H1 (cell line): ENCODE measurements around the gene ANKFY1. TPM values are rescaled to one million over a fixed set of nuclear protein-coding genes. Genes with fewer than 3 reads are reported as not detected.
"Not testable (repeated sequence)": the region's sequence is repeated elsewhere in the genome, so short reads cannot be mapped to it uniquely, and the experiment has no call there.

ENCODE experiments used
- CTCF ChIA-PET: fragments of 300-600 bp; sonication (Branson Sonifier 250); formaldehyde crosslinking; loops from one replicate; lab custom pipeline; 2021; ENCODE audit not compliant: partially characterized antibody; lab: Charles Lee
- POLR2A ChIA-PET: fragments of 300-600 bp; sonication (Branson Sonifier 250); formaldehyde crosslinking; loops from one replicate; lab custom pipeline; 2021; ENCODE audit warnings: inconsistent platforms; ENCODE audit not compliant: partially characterized antibody; lab: Charles Lee
- DNase-seq, 2 experiments: peaks; one replicate each; pipeline versions ENCODE4 v3.0.0 to v3.0.0-alpha.2; 2010 to 2022; ENCODE audit warnings: low spot score in 2 of 2, low read depth in 1 of 2, mixed read lengths in 1 of 2
- FAIRE-seq: peaks from 2 replicates; lab custom pipeline; 2011; peaks lifted over from hg19 to GRCh38; lab: Jason Lieb, UNC
- H2AFZ ChIP-seq: 2 replicates; pipeline ENCODE4 v1.8.1; 2012; ENCODE audit warnings: low read length, inconsistent platforms
- H2AK5ac ChIP-seq: 2 replicates; pipeline ENCODE4 v1.6.1; 2013; ENCODE audit warnings: low read depth, low read length
- H2BK120ac ChIP-seq: replicated peaks from 2 replicates; pipeline ENCODE3; 2013; ENCODE audit warnings: low read depth, low read length, inconsistent platforms
- H2BK12ac ChIP-seq: 2 replicates; pipeline ENCODE4 v1.6.1; 2013; ENCODE audit warnings: low read depth, low read length
- H2BK15ac ChIP-seq: 2 replicates; pipeline ENCODE4 v1.6.1; 2013; ENCODE audit warnings: low read length
- H2BK20ac ChIP-seq: 2 replicates; pipeline ENCODE4 v1.6.1; 2013; ENCODE audit warnings: low read length
- H2BK5ac ChIP-seq: 2 replicates; pipeline ENCODE4 v1.6.1; 2013; ENCODE audit warnings: low read depth, low read length
- H3K14ac ChIP-seq: 2 replicates; pipeline ENCODE4 v1.6.1; 2013; ENCODE audit warnings: inconsistent platforms; ENCODE audit not compliant: insufficient read length
- H3K18ac ChIP-seq: 2 replicates; pipeline ENCODE4 v1.6.1; 2013; ENCODE audit warnings: low read length; ENCODE audit errors: extremely low read depth
- H3K23ac ChIP-seq: 2 replicates; pipeline ENCODE4 v1.6.1; 2013; ENCODE audit warnings: inconsistent platforms; ENCODE audit not compliant: insufficient read length
- H3K23me2 ChIP-seq: 2 replicates; pipeline ENCODE4 v1.6.1; 2013; ENCODE audit warnings: low read depth, low read length
- H3K27ac ChIP-seq: 2 replicates; pipeline ENCODE4 v1.6.1; 2011; ENCODE audit warnings: low read depth, low read length, inconsistent platforms
- H3K27me3 ChIP-seq, 4 experiments: replicated peaks in 1 of 4; 1 replicate in 1 of 4; 2 replicates in 3 of 4; pipeline versions ENCODE4 v1.6.1 to v1.8.1; 2011 to 2013; ENCODE audit warnings: low read length in 3 of 4, mild to moderate bottlenecking in 3 of 4, inconsistent platforms in 2 of 4, mixed read lengths in 2 of 4, moderate library complexity in 1 of 4; ENCODE audit not compliant: control insufficient read depth in 3 of 4, insufficient read depth in 3 of 4; ENCODE audit errors: extremely low read depth in 1 of 4
- H3K36me3 ChIP-seq, 4 experiments: 2 replicates each; pipeline versions ENCODE4 v1.6.1 to v1.8.1; 2011 to 2013; ENCODE audit warnings: mild to moderate bottlenecking in 4 of 4, low read length in 3 of 4, moderate library complexity in 2 of 4, control low read depth in 1 of 4, inconsistent platforms in 1 of 4; ENCODE audit not compliant: insufficient read depth in 4 of 4, control insufficient read depth in 2 of 4
- H3K4ac ChIP-seq: replicated peaks from 2 replicates; pipeline ENCODE3; 2013; ENCODE audit warnings: low read length, low read depth, mixed read lengths, inconsistent platforms; ENCODE audit not compliant: insufficient read length
- H3K4me1 ChIP-seq, 4 experiments: replicated peaks in 1 of 4; 1 replicate in 1 of 4; 2 replicates in 3 of 4; pipeline versions ENCODE4 v1.6.1 to v1.8.1; 2011 to 2013; ENCODE audit warnings: low read length in 3 of 4, inconsistent platforms in 2 of 4, mixed read lengths in 1 of 4; ENCODE audit not compliant: insufficient read depth in 4 of 4, control insufficient read depth in 3 of 4
- H3K4me2 ChIP-seq, 2 experiments: 2 replicates each; pipeline versions ENCODE4 v1.6.1 to v1.8.1; 2011 to 2013; ENCODE audit warnings: low read depth in 2 of 2, low read length in 2 of 2, control low read depth in 1 of 2, inconsistent platforms in 1 of 2, mild to moderate bottlenecking in 1 of 2; ENCODE audit not compliant: insufficient read depth in 1 of 2
- H3K4me3 ChIP-seq, 4 experiments: fragments of 200-600, 300-600 bp in 1 of 4; sonication (generic), shearing (Covaris generic), sonication (Bioruptor Twin) in 1 of 4; 2 replicates each; pipeline versions ENCODE4 v1.5.1 to v1.8.1; 2011 to 2016; ENCODE audit warnings: low read length in 4 of 4, low read depth in 3 of 4, control low read depth in 2 of 4, inconsistent platforms in 2 of 4, mild to moderate bottlenecking in 2 of 4, mixed read lengths in 1 of 4, moderate library complexity in 1 of 4; ENCODE audit not compliant: insufficient read depth in 2 of 4; ENCODE audit errors: extremely low read depth in 1 of 4
- H3K56ac ChIP-seq: replicated peaks from 2 replicates; pipeline ENCODE3; 2013; ENCODE audit warnings: low read depth, mild to moderate bottlenecking, mixed read lengths, low read length, inconsistent platforms; ENCODE audit not compliant: insufficient read length
- H3K79me1 ChIP-seq: 2 replicates; pipeline ENCODE4 v1.6.1; 2013; ENCODE audit warnings: low read depth, low read length, control low read depth
- H3K79me2 ChIP-seq, 2 experiments: 2 replicates each; pipeline versions ENCODE4 v1.6.1 to v1.8.1; 2012 to 2013; ENCODE audit warnings: low read length in 2 of 2, mild to moderate bottlenecking in 2 of 2, inconsistent platforms in 1 of 2; ENCODE audit not compliant: insufficient read depth in 2 of 2, control insufficient read depth in 1 of 2
- H3K9ac ChIP-seq, 4 experiments: replicated peaks in 1 of 4; 1 replicate in 1 of 4; 2 replicates in 3 of 4; pipeline versions ENCODE4 v1.6.1 to v1.8.1; 2011 to 2013; ENCODE audit warnings: low read depth in 3 of 4, low read length in 3 of 4, control low read depth in 2 of 4, mild to moderate bottlenecking in 2 of 4, moderate library complexity in 2 of 4, inconsistent platforms in 1 of 4; ENCODE audit errors: extremely low read depth in 1 of 4
- H3K9me3 ChIP-seq, 2 experiments: 2 replicates each; pipeline versions ENCODE4 v1.6.1 to v1.8.1; 2012 to 2013; ENCODE audit warnings: mild to moderate bottlenecking in 2 of 2, moderate library complexity in 2 of 2, control low read depth in 1 of 2, inconsistent platforms in 1 of 2, low read depth in 1 of 2, low read length in 1 of 2, mixed read lengths in 1 of 2; ENCODE audit not compliant: insufficient read depth in 2 of 2
- H4K20me1 ChIP-seq, 2 experiments: replicated peaks in 1 of 2; 2 replicates each; pipeline versions ENCODE3 to v1.8.1; 2011 to 2013; ENCODE audit warnings: inconsistent platforms in 2 of 2, low read length in 2 of 2, mild to moderate bottlenecking in 1 of 2; ENCODE audit not compliant: insufficient read depth in 2 of 2, control insufficient read depth in 1 of 2
- H4K5ac ChIP-seq: 2 replicates; pipeline ENCODE4 v1.6.1; 2013; ENCODE audit warnings: low read length, low read depth, mixed read lengths, inconsistent platforms; ENCODE audit not compliant: insufficient read length
- H4K8ac ChIP-seq: 2 replicates; pipeline ENCODE4 v1.8.0; 2013; ENCODE audit warnings: mild to moderate bottlenecking, moderate library complexity, low read length, inconsistent platforms; ENCODE audit not compliant: insufficient read depth; ENCODE audit errors: extremely low read depth
- H4K91ac ChIP-seq: replicated peaks from 2 replicates; pipeline ENCODE3; 2013; ENCODE audit warnings: low read length, mixed read lengths, inconsistent platforms; ENCODE audit not compliant: insufficient read length
- EP300 ChIP-seq, 2 experiments: IDR thresholded peaks; 1 replicate in 1 of 2; 2 replicates in 1 of 2; pipeline ENCODE4 v1.6.1; 2011 to 2012; ENCODE audit warnings: low read depth in 2 of 2, low read length in 2 of 2, mild to moderate bottlenecking in 2 of 2, borderline replicate concordance in 1 of 2, inconsistent platforms in 1 of 2, moderate library complexity in 1 of 2
- SIX5 ChIP-seq: IDR thresholded peaks from 2 replicates; pipeline ENCODE4 v1.6.1; 2011; ENCODE audit warnings: mild to moderate bottlenecking, low read depth, low read length
- WGBS, 2 experiments: shearing (Covaris generic) in 1 of 2; methylation state at CpG; one replicate each; pipeline versions ENCODE4 v1.1.6 to v1.1.7; 2013 to 2015; ENCODE audit warnings: low lambda C conversion rate in 2 of 2, mixed read lengths in 2 of 2, inconsistent platforms in 1 of 2, low coverage in 1 of 2, missing lambda C conversion rate in 1 of 2; ENCODE audit not compliant: insufficient replicate concordance in 2 of 2, insufficient coverage in 1 of 2, insufficient read length in 1 of 2; ENCODE audit errors: extremely low coverage in 1 of 2, missing lambda C conversion rate in 1 of 2; 5-methylcytosine and 5-hydroxymethylcytosine counted together
- polyA plus RNA-seq, 7 experiments: library from polyadenylated mRNA; depleted of rRNA in 3 of 7; stranded (reverse) in 5 of 7; unstranded in 2 of 7; fragments of >200 nt in 5 of 7; fragments of 200-250 nt in 2 of 7; gene quantifications; 1 replicate in 5 of 7; 2 replicates in 1 of 7; 4 replicates in 1 of 7; pipeline versions ENCODE4 v1.2.1 to v1.2.3, GENCODE V29; 2011 to 2013; ENCODE audit warnings: missing spikeins in 2 of 7, mixed read lengths in 2 of 7
- total RNA-seq: library from RNA; stranded (reverse); fragmentation: NEBNext Ultra II Directional; extraction: Animal tissue kit (Norgen Biotek cat#: 25700); gene quantifications from 2 replicates; pipeline ENCODE4 v1.2.1, GENCODE V29; 2021

The ANKFY1 gene
- total and polyA plus RNA-seq, 2 of the 8 experiments (the other 6 are each of a cell fraction or from before 2014, with no cell fraction given), result 28.3 to 45.3 TPM

- no peak for TF ChIP-seq SIX5
- TF ChIP-seq EP300 (IDR thresholded peaks at IDR 0.05; ENCODE audit: borderline replicate concordance in 1 of 2, low read depth in 2 of 2, low read length in 2 of 2), result no peak
These were observed 123.7 kb downstream of the ANKFY1 start (continued) for GRCh38 chr17:4140125-4140524.

- H4K20me1 ChIP-seq, result peaks cover 0 to 11% of the 10 kb centered on the region in 2 experiments
- H3K79me1 ChIP-seq, H2AFZ ChIP-seq, H4K5ac ChIP-seq, H4K8ac ChIP-seq, H3K56ac ChIP-seq, H2BK120ac ChIP-seq, H2BK5ac ChIP-seq, H3K9ac ChIP-seq, H3K23ac ChIP-seq, H3K9me3 ChIP-seq, H2BK20ac ChIP-seq, H4K91ac ChIP-seq, H3K18ac ChIP-seq, H3K27ac ChIP-seq, H2BK15ac ChIP-seq, H3K4me3 ChIP-seq, H3K23me2 ChIP-seq, H3K14ac ChIP-seq, H3K27me3 ChIP-seq, H2AK5ac ChIP-seq, H2BK12ac ChIP-seq, H3K36me3 ChIP-seq, DNase-seq, H3K4me1 ChIP-seq, FAIRE-seq, H3K4me2 ChIP-seq, H3K4ac ChIP-seq: not testable (repeated sequence)
- ChIA-PET POLR2A (interaction anchor here (0.9 to 1.6 kb wide), 2 partner anchors 10 to 22 kb away, joined by 3 read pairs; no protein-coding TSS in a partner anchor), CTCF (interaction anchor here (1.0 to 1.1 kb wide), 2 partner anchors 10 to 17 kb away, joined by 3 to 6 read pairs; no protein-coding TSS in a partner anchor)
- 90% methylated on average over 9 of the region's 9 CpGs; no CpG with 5 or more reads in 1 of the 2 experiments for WGBS, 2 experiments
- peaks cover 5 to 41% of the 10 kb centered on the region in 2 experiments; a peak in 3 of 4 replicates for H3K79me2 ChIP-seq
These were observed 124.8 kb downstream of the ANKFY1 start for GRCh38 chr17:4138906-4139526.
